Putamen (tissue), 1 donor: ENCODE measurements around the gene SPECC1.
"Not testable (repeated sequence)": the region's sequence is repeated elsewhere in the genome, so short reads cannot be mapped to it uniquely, and the experiment has no call there.

ENCODE experiments used
- DNase-seq: peaks from one replicate; pipeline ENCODE4 v3.0.0-alpha.2; 2016; ENCODE audit warnings: low spot score

The SPECC1 gene

DNA sequence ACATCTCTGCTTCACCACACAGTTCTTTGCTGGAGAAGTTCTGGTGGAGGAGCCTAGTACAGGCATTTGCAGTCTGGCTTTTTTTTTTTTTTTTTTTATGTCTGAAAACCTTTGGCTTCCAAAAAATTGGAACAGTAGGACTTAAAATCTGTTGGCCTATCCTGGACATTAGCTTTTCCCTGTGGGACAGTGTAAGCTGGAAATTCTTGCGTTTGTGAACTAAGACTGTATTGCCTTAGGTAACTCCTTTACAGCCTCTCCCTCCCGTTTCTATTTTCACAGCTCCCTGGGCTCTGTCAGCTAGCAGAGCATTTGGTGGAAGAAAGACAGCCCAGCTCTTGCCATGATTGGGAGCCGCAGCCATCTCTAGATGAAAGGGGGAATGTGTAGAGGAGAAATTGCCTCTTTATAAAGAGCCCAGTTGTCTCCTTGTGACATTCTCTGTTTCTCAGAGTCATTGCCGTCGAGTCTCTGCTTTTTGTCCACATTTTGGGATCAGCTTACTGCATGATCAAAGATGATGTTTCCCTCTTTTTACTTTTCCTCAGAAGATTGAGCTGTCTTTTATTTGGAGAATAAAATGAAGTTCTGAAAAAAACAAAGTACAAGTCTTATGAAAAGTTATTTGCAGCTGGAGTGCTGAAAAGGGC is 227.5 kb downstream of the SPECC1 start:
- no peak for DNase-seq

GRCh38 chr17:20239776-20240175 is 230.6 kb downstream of the SPECC1 start:
- not testable (repeated sequence) for DNase-seq

DNA sequence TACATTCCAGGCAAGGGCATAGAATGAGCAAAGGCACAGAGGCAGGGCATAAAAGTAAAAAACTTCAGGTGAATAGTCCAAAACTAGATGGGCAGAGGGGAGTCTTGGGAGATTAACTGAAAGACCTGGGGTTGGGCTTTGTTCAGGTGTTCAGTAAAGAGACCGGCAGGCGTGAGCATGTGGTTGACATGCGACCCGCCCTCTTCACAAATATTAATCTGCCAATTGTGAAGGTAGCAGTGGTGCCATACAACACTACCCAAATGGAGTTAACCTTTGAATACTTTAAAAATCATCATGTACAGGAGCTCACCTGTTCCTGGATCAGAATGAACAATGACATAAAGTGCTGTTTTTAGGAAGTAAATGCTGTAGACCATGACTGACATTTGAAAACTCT is 232.7 kb downstream of the SPECC1 start:
- no peak for DNase-seq

DNA sequence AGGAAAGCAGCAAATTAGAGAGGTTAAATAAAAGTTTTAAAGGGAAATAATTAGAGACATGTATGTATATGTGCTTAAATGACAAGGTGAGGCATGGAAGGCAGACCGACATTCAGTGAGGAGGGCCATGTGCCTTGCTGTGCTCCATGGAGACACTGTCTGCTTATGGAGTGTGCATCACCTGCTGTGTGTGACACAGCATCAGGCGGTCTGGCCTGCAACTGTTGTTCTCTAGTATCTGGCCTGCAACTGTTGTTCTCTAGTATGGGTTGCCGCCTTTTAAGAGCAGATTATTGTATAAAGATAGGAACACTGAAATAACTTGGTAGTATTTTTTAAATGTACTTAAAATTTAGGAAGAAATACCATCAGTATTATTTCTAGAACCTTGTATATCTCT is 233.1 kb downstream of the SPECC1 start:
- DNase-seq = no peak

GRCh38 chr17:20243524-20243923 is 234.4 kb downstream of the SPECC1 start:
- no peak for DNase-seq

DNA sequence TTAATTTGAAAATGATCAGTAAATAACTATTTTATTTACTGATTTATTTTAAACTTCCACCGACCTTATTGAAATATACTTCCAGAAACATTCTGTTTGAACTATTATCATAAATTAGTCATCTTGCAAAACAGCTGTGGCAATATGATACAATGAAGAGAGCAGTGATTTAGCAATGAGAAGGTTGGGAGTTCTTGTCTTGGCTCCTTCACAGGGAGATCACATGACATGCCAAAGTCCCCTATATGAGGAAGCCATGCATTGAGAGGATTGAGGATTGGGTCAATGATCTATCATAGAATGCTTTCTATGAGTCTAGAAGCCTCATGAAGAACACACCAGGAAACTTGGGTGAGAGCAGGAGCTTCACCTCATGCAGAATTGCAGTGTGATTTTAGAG is 235.5 kb downstream of the SPECC1 start:
- DNase-seq = no peak

DNA sequence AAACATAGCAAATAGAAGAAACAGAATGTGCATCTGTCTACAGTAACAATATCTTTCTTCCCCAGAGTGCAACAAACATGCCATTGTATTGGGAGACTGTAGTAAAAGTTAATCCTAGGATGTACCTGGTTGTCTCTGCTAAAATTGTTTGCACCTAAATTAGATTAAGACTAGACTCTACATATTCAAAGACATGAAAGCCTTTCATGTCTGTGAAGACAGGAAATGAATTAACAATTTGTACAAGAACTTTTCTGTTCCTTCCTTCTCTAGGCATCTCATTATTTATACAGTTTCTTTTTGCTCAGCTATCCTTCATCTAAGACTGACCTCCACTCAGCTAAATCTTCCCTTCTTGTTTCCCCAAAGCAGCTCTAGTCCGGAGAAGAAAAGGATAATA is 237.5 kb downstream of the SPECC1 start:
- DNase-seq = no peak

GRCh38 chr17:20253323-20253722 is 244.2 kb downstream of the SPECC1 start:
- DNase-seq = no peak

- DNase-seq = no peak
Observed at GRCh38 chr17:20254541-20254940, 245.4 kb downstream of the SPECC1 start.

DNA sequence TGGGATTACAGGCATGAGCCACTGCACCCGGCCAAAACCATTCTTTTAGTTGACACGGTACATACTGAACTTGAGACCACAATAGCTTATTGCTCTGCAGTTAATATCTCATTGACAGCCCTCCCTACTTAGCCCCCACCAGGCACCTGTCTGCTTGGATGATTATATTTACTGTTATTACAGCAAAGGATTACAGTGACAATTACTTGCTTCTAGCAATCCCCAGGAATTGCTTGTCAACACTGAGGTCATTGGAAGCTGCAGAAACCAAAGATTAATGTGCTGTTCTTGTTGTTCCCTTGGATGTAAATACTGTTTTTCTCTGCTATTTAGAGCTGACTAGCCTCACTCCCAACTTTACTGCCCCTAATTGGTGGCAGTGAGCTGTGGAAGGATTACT is 247.0 kb downstream of the SPECC1 start:
- DNase-seq = no peak

DNA sequence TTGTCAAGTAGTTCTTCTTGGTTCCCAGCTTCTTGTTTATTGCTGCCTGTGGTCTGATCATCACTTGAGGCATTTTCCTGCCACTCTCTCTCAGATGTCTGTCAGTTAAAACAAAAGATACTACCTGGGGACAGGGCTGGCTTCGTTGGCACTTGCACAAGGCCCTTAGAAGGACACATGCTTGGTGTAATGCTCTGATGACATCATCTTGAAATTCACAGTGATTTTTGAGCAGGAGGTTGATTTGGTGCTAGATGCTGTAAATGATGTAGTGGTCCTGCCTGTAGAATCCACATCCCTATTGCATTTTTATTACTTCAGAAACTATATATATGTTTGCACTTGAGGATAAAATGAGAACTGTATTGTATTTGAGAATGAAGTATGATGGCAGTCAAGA is 247.8 kb downstream of the SPECC1 start:
- no peak for DNase-seq

DNA sequence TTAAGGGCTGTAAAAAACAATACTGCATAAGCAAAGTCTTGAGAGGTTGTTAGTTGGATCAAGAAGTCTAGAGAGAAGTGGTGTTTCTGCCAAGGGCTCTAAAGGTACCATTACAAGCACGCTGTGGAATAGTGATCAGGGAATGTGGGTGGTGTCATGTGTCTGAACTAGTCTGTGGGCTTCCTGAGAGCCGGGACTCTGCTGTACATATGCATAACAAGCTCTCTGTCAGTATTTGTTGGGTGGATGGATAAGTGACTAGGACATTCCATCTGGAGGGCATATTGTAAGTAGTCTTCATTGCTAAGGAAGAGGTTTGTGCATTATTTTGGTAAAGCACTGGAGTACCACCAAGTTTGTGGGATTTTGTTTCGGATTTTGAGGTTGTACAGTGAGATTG is 248.6 kb downstream of the SPECC1 start:
- DNase-seq = no peak

GRCh38 chr17:20259668-20260067 is 250.5 kb downstream of the SPECC1 start:
- DNase-seq = no peak

DNA sequence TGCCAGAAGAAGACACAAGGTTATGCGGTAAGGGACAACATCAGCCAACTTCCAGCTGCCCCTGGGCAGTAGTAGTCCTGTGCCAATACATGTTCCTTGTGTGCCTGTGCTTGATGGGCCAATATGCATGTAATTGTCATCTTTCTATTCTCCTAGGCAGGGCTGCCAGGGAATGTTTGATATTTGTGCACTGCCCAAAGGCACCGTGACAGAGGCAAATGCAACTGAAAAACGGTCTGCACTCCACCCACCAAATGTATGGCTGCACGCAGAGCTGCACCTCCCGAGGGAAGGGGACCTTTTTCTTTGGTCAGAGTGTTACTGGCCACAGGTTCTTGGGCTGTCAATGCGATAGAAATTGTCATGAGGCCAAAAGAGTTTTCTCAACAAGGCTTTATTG is 251.1 kb downstream of the SPECC1 start:
- DNase-seq = no peak

- no peak for DNase-seq
Observed at GRCh38 chr17:20262226-20263114, 253.3 kb downstream of the SPECC1 start.

- DNase-seq = not testable (repeated sequence)
Observed at GRCh38 chr17:20263115-20263433, 253.9 kb downstream of the SPECC1 start.

- DNase-seq = no peak
Observed at GRCh38 chr17:20263595-20263994, 254.4 kb downstream of the SPECC1 start.

DNA sequence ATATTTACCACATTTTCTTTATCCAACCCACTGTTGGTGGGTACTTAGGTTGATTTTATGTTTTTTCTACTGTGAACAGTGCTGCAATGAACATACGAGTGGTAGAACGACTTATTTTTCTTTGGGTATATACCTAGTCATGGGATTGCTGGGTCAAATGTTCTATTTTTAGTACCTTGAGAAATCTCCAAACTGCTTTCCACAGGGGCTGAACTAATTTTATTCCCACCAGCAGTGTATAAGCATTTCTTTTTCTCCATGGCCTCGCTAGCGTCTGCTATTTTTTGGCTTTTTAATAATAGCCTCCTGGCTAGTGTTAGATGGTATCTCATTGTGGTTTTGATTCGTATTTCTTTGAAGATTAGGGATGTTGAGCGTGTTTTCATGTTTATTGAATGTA is 255.8 kb downstream of the SPECC1 start:
- DNase-seq = no peak

GRCh38 chr17:20266806-20267458 is 257.8 kb downstream of the SPECC1 start:
- DNase-seq = no peak

- DNase-seq = no peak
Observed at GRCh38 chr17:20267459-20267842, 258.3 kb downstream of the SPECC1 start.

GRCh38 chr17:20270369-20270768 is 261.2 kb downstream of the SPECC1 start:
- DNase-seq = no peak

DNA sequence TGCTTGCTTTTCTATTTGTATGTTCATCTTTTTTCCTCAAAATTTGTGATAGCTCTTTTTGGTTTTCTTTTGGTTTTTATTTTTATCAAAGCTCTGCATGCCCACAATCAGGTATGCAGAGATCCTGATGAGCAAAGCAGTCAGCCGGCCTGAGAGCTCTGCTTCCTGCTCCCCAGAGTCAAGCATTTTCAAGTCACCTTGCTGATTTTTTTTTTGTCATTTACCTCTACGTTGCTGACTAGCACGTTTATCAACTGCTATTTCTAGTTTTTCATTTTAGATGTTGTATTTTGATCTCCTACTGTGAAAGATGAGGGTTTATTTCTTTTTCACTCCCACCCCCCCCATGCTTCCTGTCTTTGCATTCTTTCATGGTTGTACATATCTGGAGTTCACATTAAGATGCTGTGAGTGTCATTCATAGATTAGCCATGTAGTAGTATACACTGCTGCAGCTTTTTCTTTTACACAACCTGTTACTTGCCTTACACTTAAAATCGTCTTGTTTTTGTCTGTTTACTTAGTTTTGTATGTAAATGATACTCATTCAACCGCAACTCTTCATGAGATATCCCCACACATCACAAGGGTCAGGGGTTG is 262.0 kb downstream of the SPECC1 start:
- no peak for DNase-seq
